Stimulated activated naive CD8-positive, alpha-beta T cell treated with anti-CD3 and anti-CD28 coated beads, Interleukin-15, Interleukin-2, amounts not matched to agents 100 U/mL and 50 U/mL, for 24 hours (primary cell): ENCODE results near the gene INPP5A.
"Not testable (repeated sequence)": the region's sequence is repeated elsewhere in the genome, so short reads cannot be mapped to it uniquely, and the experiment has no call there.

ENCODE experiments used
- ATAC-seq: fragments of 150-1000 bp; cut with Tn5 transposase; one replicate; pipeline ENCODE4 v1.10.0; 2021
- DNase-seq: peaks from one replicate; pipeline ENCODE4 v3.0.0; 2021

INPP5A gene

GRCh38 chr10:132743196-132743924 lies 205.8 kb downstream of the INPP5A start:
- ATAC-seq, DNase-seq: not testable (repeated sequence)

GRCh38 chr10:132743925-132744490 lies 206.4 kb downstream of the INPP5A start:
- no peak for DNase-seq
- no peak for ATAC-seq

GRCh38 chr10:132744839-132745238 lies 207.3 kb downstream of the INPP5A start:
- no peak for DNase-seq
- ATAC-seq: no peak

- ATAC-seq: no peak
- DNase-seq: no peak
Measured at GRCh38 chr10:132745511-132745910, 207.9 kb downstream of the INPP5A start.

- no peak for ATAC-seq
- DNase-seq: no peak
Measured at GRCh38 chr10:132745971-132746370, 208.4 kb downstream of the INPP5A start.

GRCh38 chr10:132746386-132746785 lies 208.8 kb downstream of the INPP5A start:
- no peak for DNase-seq

GRCh38 chr10:132746801-132747625 lies 209.4 kb downstream of the INPP5A start:
- ATAC-seq (no peak), DNase-seq (no peak)

More at GRCh38 chr10:132746386-132746785, 208.8 kb downstream of the INPP5A start:
- no peak for ATAC-seq

GRCh38 chr10:132748135-132748534 lies 210.5 kb downstream of the INPP5A start:
- ATAC-seq (no peak), DNase-seq (no peak)

- ATAC-seq (no peak), DNase-seq (no peak)
Measured at GRCh38 chr10:132748545-132749370, 211.2 kb downstream of the INPP5A start.

- no peak for ATAC-seq
- DNase-seq: no peak
Measured at GRCh38 chr10:132749371-132749795, 211.8 kb downstream of the INPP5A start.

- DNase-seq (no peak), ATAC-seq (no peak)
Measured at GRCh38 chr10:132750936-132751335, 213.3 kb downstream of the INPP5A start.

- no peak for ATAC-seq
Measured at GRCh38 chr10:132752378-132752777, 214.8 kb downstream of the INPP5A start.

GRCh38 chr10:132752961-132753360 lies 215.4 kb downstream of the INPP5A start:
- no peak for DNase-seq
- ATAC-seq: no peak

More at GRCh38 chr10:132752378-132752777, 214.8 kb downstream of the INPP5A start:
- DNase-seq: no peak

GRCh38 chr10:132753596-132753995 lies 216.0 kb downstream of the INPP5A start:
- ATAC-seq: no peak

GRCh38 chr10:132754071-132754470 lies 216.5 kb downstream of the INPP5A start:
- no peak for ATAC-seq
- no peak for DNase-seq

More at GRCh38 chr10:132753596-132753995, 216.0 kb downstream of the INPP5A start:
- DNase-seq: no peak

- no peak for DNase-seq
- ATAC-seq: no peak
Measured at GRCh38 chr10:132755166-132755711, 217.7 kb downstream of the INPP5A start.

- ATAC-seq: no peak
Measured at GRCh38 chr10:132756591-132756990, 219.0 kb downstream of the INPP5A start.

GRCh38 chr10:132757171-132757570 lies 219.6 kb downstream of the INPP5A start:
- ATAC-seq (no peak), DNase-seq (no peak)

More at GRCh38 chr10:132756591-132756990, 219.0 kb downstream of the INPP5A start:
- DNase-seq: no peak

- ATAC-seq (no peak), DNase-seq (no peak)
Measured at GRCh38 chr10:132758865-132759264, 221.3 kb downstream of the INPP5A start.

GRCh38 chr10:132761395-132762060 lies 223.9 kb downstream of the INPP5A start:
- DNase-seq (no peak), ATAC-seq (no peak)

GRCh38 chr10:132762267-132762666 lies 224.7 kb downstream of the INPP5A start:
- ATAC-seq: no peak
- DNase-seq: no peak
